CD1c-positive myeloid dendritic cell (primary cell): Measurements from ENCODE around the gene SLAMF7.
"Not testable (repeated sequence)": the region's sequence is repeated elsewhere in the genome, so short reads cannot be mapped to it uniquely, and the experiment has no call there.

ENCODE experiments used
- DNase-seq: peaks from one replicate; pipeline ENCODE4 v3.0.0-alpha.2; 2016; ENCODE audit errors: extremely low spot score

SLAMF7 gene

DNA sequence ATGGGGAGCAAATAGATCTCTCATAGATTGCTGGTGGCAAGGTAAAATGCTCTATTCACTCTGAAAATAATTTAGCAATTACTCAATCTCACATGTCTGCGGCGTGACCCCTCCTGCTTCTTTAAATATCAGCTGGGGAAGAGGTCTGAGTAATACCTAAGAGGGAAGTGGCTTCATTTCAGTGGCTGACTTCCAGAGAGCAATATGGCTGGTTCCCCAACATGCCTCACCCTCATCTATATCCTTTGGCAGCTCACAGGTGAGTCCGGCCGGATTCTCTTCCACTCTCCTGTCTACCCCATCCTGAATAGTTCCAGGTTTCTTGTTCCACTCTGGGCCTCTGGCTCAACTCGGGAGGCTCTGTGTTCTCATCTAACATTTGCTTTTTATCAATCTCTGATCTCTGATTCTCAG is at the start of gene SLAMF7:
TSS of gene SLAMF7 (plus strand) at position 150 of the 414 bp plus-strand sequence. CDS start at position 205, 55 bp downstream.
- peak; percentile 88 for DNase-seq

GRCh38 chr1:160692390-160692789 is 46.7 kb upstream of the SLAMF7 start:
- not testable (repeated sequence) for DNase-seq

GRCh38 chr1:160702100-160702499 is 36.9 kb upstream of the SLAMF7 start:
- DNase-seq: peak; percentile 35

DNA sequence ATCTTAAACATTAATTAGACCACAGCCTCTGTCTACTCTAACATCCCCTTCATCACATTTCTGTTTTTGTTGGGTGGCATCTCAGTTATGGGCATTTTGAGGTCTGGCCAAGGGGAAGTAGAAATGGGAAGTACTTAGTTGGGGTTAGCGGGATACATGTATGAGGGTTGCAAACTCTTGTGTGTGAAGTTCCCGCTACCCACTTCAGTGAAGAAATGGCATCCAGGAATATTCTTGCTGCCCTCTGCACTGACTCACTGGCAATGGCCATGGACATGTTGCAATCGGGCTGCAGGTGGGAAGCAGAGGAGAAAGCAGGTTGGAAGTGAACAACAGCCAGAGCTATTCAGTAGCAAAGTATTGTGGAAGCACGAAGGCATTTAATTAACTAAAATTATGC is 34.8 kb upstream of the SLAMF7 start:
- DNase-seq: peak; percentile 91

- DNase-seq: peak; percentile 64
These were observed 33.8 kb upstream of the SLAMF7 start for GRCh38 chr1:160705212-160705621.

GRCh38 chr1:160705742-160706141 is 33.3 kb upstream of the SLAMF7 start:
- peak; percentile 27 for DNase-seq

DNA sequence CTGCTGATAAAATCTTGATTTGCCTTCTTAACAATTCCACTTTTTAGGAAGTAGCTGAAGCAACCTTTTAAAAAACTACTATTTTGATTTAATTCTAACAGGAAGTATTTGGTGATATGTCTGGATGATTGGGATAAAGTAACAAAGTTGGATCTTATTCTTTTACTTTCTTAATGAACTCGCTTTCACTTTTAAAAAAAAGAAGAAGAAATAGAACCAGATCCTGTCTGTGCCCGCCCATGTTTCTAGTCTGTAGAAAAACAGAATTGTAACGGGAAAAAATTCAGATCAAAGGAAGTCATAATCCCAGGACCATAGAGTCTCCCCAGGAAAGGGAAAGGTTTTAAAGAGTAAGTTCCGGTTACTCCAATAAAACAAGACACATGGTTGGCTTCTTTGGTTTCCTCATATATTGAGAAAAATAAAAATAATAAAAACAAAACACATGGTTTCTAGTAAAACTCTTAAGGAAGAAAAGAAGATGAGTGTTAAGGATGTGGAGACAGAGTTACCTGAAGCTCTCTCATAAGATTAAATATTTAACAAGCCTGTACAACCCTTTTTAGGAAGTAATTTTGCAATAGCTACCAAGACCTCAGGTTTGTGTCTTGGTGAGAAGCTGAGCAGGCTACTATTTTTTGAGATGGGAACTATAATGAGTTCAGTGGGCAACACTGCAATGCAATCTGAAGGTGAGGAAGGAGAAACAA is 32.4 kb upstream of the SLAMF7 start:
- DNase-seq: peak; percentile 51

DNA sequence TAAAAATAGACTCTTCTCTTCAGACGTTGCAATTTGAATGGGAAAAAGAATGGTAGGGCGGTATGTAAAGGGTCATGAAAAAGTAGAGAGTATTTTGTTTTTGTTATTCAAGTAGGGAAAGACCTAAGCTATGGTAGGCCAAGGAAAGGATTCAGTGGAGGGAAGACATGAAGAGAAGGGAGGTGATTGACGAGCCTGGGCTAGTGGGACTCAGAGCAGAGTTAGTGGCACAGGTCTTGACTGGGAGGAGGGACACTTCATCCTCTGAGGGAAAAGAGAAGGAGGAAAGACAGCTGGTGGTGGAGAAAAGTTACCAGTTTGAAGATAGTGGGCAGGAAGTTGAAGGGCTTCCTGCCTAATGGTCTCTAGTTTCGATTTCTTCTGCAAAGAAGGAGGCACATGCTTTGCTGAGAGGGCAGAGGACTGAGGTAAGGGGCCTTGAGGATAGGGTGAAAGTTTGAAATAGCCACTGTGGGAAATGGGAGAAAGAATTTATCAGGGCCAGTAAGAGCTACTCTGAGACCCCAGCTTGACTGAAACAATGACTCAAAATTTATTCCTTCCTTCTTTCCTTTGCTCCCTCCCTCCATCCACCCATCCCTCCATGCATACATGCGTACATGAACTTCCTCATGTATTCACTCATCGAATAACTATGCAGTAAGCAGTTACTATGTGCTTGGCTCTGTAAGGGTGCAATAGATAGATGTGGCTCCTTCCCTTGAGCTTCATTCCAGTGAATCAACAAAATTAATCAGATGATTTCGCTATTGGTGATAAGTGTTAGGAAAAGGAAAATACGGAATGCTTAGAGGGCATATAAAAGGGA is 31.6 kb upstream of the SLAMF7 start:
- peak; percentile 32 for DNase-seq

GRCh38 chr1:160708118-160708517 is 30.9 kb upstream of the SLAMF7 start:
- DNase-seq: peak; percentile 89

DNA sequence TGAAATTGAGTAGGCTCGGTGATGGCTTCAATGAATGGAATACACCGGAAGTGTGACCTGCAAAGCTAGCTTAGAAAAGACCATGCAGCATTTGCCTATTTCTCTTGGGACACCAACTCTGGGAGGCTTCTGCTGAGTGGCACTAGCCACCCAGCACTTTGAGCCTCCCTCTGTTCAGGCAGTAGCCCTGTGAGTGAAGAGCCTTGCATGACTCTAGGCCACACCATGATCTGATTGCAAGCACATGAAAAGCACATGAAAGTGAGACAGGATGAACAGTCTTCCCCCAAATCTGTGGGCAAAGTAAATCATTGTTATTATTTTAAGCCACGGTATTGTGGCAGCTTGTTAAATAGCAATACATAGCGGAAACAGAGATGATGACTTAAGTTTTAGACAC is 30.2 kb upstream of the SLAMF7 start:
- DNase-seq: no peak

GRCh38 chr1:160709715-160710114 is 29.3 kb upstream of the SLAMF7 start:
- no peak for DNase-seq

- no peak for DNase-seq
These were observed 28.4 kb upstream of the SLAMF7 start for GRCh38 chr1:160710517-160711252.

- peak; percentile 39 for DNase-seq
These were observed 27.8 kb upstream of the SLAMF7 start for GRCh38 chr1:160711276-160711601.

DNA sequence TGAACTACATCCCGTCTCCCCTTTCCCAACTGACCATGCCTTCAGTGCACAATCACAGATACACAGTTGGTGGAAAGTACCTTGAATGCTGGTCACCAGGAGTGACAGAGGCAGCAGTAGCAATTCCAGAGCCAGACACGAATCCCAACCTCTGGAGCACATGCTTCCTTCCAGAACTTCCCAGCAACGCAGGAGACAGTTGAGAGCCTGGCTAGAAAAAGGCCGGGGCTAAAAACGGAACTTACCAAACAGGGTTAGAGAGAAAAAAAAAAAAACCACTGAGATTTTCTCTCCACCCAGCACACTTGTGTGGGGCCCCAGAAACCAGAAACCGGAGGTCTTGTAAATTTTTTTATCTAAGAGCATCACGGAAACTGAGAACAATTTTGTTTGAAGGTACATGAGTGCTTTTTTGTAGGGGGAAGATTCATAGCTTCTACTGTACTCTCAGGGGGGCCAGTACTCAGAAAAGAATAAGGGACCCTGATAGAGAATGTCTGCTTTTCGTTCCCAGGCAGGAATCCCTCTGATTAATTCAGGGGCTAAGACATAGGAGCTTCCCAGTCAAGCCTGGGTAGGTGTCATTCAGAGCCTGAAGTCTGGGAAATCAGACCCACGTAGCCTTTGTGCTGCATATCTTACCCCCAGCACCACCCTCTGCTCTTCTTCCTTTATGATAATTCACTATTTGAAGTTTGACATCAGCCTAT is 27.3 kb upstream of the SLAMF7 start, which contains the start of gene CD48:
TSS of gene CD48 (minus strand) at position 221 of the 710 bp plus-strand sequence. CDS start at position 162, 59 bp downstream.
- peak; percentile 83 for DNase-seq

DNA sequence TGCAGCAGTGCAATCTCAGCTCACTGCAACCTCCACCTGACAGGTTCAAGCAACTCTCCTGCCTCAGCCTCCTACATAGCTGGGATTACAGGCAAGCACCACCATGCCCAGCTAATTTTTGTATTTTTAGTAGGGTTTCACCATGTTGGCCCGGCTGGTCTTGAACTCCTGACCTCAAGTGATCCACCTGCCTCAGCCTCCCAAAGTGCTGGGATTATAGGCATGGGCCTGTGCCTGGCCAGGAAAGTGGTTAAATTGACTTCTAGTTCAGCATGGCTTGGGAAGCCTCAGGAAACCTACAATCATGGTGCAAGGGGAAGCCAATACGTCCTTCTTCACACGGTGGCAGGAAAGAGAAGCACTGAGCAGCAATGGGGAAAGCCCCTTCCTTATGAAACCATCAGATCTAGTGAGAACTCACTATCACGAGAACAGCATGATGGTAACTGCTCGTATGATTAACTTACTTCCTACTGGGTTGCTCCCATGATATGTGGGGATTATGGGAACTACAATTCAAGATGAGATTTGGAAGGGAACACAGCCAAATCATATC is 26.4 kb upstream of the SLAMF7 start:
- peak; percentile 93 for DNase-seq

GRCh38 chr1:160713161-160713560 is 25.9 kb upstream of the SLAMF7 start:
- peak; percentile 38 for DNase-seq

DNA sequence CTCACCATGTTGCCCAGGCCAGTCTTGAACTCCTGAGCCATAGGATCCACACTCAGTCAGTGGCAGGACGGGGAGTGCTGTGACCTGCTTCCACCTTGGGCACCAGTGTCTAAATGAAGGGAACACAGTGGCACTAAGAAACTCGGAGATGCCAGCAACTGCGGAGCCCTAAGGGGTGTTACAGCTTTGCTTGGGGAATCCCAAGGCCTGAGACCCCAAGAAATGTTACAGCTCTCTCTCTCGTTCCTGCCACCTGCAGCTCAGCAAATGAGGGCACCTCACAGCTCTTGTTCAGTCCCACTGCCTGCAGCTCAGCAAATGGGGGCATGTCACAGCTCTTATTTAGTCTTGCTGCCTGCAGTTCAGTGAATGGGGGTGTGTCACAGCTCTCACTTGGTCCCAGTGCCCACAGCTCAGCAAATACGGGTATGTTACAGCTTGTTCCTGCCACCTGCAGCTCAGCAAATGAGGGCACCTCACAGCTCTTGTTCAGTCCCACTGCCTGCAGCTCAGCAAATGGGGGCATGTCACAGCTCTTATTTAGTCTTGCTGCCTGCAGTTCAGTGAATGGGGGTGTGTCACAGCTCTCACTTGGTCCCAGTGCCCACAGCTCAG is 24.9 kb upstream of the SLAMF7 start:
- not testable (repeated sequence) for DNase-seq

GRCh38 chr1:160716013-160716412 is 23.0 kb upstream of the SLAMF7 start:
- DNase-seq: no peak

- DNase-seq: peak; percentile 39
These were observed 21.7 kb upstream of the SLAMF7 start for GRCh38 chr1:160717306-160717705.

- peak; percentile 35 for DNase-seq
These were observed 20.8 kb upstream of the SLAMF7 start for GRCh38 chr1:160718210-160718609.
